Transverse colon (tissue), 4 donors: Measurements from ENCODE around the gene LETMD1.

Experiments used
- EP300 ChIP-seq: sonication (generic); formaldehyde crosslinking; IDR thresholded peaks from one replicate; pipeline ENCODE4 v1.6.1; 2017; ENCODE audit warnings: antibody characterized with exemption, low read depth
- POLR2A ChIP-seq: fragments of 450-650 bp; IDR thresholded peaks from one replicate; pipeline ENCODE4 v1.6.1; 2016; ENCODE audit warnings: antibody characterized with exemption, mild to moderate bottlenecking, moderate library complexity
- POLR2AphosphoS5 ChIP-seq, 3 donors: sonication (generic); formaldehyde crosslinking; IDR thresholded peaks; one replicate each; pipeline ENCODE4 v1.6.1; 2016; ENCODE audit warnings: antibody characterized with exemption in 3 of 3
- TF ChIP-seq, protein P1 (sequence below), 5 experiments: fragments of 200-600 bp in 3 of 5; fragments of 450-650 bp in 2 of 5; sonication (generic) in 3 of 5; IDR thresholded peaks; 1 replicate in 2 of 5; 2 replicates in 3 of 5; pipeline ENCODE4 v1.5.1; 2016 to 2017; ENCODE audit warnings: antibody characterized with exemption in 5 of 5, inconsistent platforms in 3 of 5, mild to moderate bottlenecking in 2 of 5, moderate library complexity in 1 of 5

- TF ChIP-seq, protein P1, sequence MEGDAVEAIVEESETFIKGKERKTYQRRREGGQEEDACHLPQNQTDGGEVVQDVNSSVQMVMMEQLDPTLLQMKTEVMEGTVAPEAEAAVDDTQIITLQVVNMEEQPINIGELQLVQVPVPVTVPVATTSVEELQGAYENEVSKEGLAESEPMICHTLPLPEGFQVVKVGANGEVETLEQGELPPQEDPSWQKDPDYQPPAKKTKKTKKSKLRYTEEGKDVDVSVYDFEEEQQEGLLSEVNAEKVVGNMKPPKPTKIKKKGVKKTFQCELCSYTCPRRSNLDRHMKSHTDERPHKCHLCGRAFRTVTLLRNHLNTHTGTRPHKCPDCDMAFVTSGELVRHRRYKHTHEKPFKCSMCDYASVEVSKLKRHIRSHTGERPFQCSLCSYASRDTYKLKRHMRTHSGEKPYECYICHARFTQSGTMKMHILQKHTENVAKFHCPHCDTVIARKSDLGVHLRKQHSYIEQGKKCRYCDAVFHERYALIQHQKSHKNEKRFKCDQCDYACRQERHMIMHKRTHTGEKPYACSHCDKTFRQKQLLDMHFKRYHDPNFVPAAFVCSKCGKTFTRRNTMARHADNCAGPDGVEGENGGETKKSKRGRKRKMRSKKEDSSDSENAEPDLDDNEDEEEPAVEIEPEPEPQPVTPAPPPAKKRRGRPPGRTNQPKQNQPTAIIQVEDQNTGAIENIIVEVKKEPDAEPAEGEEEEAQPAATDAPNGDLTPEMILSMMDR (IDR thresholded peaks at IDR 0.05), result no peak
- TF ChIP-seq POLR2AphosphoS5 (IDR thresholded peaks at IDR 0.05), result no peak
- TF ChIP-seq EP300, result no peak
- TF ChIP-seq POLR2A, result no peak
Measured at GRCh38 chr12:51012570-51013236, 35.4 kb upstream of the LETMD1 start.
